Measurements from ENCODE around the gene IRAG1.
"Not testable (repeated sequence)": the region's sequence is repeated elsewhere in the genome, so short reads cannot be mapped to it uniquely, and the experiment has no call there.

IRAG1 gene

GRCh38 chr11:10680279-10680678 is 13.3 kb downstream of the IRAG1 start:
- not testable (repeated sequence) for H3K9ac ChIP-seq (ENCODE audit: low read depth in 1 of 2, low read length in 2 of 2); H3K9me3 ChIP-seq (ENCODE audit: control insufficient read depth in 2 of 2, low read length in 2 of 2); H3K36me3 ChIP-seq (ENCODE audit: control insufficient read depth in 2 of 2, insufficient read depth in 2 of 2, low read length in 2 of 2); H3K4me3 ChIP-seq (ENCODE audit: low read length in 2 of 2); H3K27ac ChIP-seq (ENCODE audit: low read depth in 2 of 2, low read length in 2 of 2); H3K27me3 ChIP-seq (ENCODE audit: control insufficient read depth in 2 of 2, insufficient read depth in 2 of 2, low read length in 2 of 2); H3K4me1 ChIP-seq (ENCODE audit: control insufficient read depth in 2 of 2, insufficient read depth in 2 of 2, low read length in 2 of 2)

- Histone ChIP-seq H3K9me3 (ENCODE audit: control insufficient read depth in 2 of 2, low read length in 2 of 2) (no peaks in the 10 kb centered on the region), H3K4me1 (ENCODE audit: control insufficient read depth in 2 of 2, insufficient read depth in 2 of 2, low read length in 2 of 2) (peaks cover 2 to 6% of the 10 kb centered on the region in 2 donors), H3K36me3 (ENCODE audit: control insufficient read depth in 2 of 2, insufficient read depth in 2 of 2, low read length in 2 of 2) (no peaks in the 10 kb centered on the region), H3K27me3 (ENCODE audit: control insufficient read depth in 2 of 2, insufficient read depth in 2 of 2, low read length in 2 of 2) (no peaks in the 10 kb centered on the region), H3K9ac (ENCODE audit: low read depth in 1 of 2, low read length in 2 of 2) (no peak overlapping the region), H3K27ac (ENCODE audit: low read depth in 2 of 2, low read length in 2 of 2) (no peak overlapping the region), H3K4me3 (ENCODE audit: low read length in 2 of 2) (no peak overlapping the region)
These were observed 13.9 kb downstream of the IRAG1 start for GRCh38 chr11:10679644-10680043.

- Histone ChIP-seq H3K4me3 (ENCODE audit: low read length in 2 of 2) (no peak overlapping the region), H3K9me3 (ENCODE audit: control insufficient read depth in 2 of 2, low read length in 2 of 2) (no peaks in the 10 kb centered on the region), H3K4me1 (ENCODE audit: control insufficient read depth in 2 of 2, insufficient read depth in 2 of 2, low read length in 2 of 2) (peaks cover 2 to 11% of the 10 kb centered on the region in 2 donors), H3K27ac (ENCODE audit: low read depth in 2 of 2, low read length in 2 of 2) (no peak overlapping the region), H3K9ac (ENCODE audit: low read depth in 1 of 2, low read length in 2 of 2) (no peak overlapping the region), H3K27me3 (ENCODE audit: control insufficient read depth in 2 of 2, insufficient read depth in 2 of 2, low read length in 2 of 2) (no peaks in the 10 kb centered on the region), H3K36me3 (ENCODE audit: control insufficient read depth in 2 of 2, insufficient read depth in 2 of 2, low read length in 2 of 2) (no peaks in the 10 kb centered on the region)
These were observed 15.5 kb downstream of the IRAG1 start for GRCh38 chr11:10678101-10678500.

- H3K27me3 ChIP-seq (ENCODE audit: control insufficient read depth in 2 of 2, insufficient read depth in 2 of 2, low read length in 2 of 2), result no peaks in the 10 kb centered on the region
These were observed 16.6 kb downstream of the IRAG1 start for GRCh38 chr11:10676919-10677318.

GRCh38 chr11:10674911-10675440 is 18.6 kb downstream of the IRAG1 start:
- Histone ChIP-seq H3K9ac (ENCODE audit: low read depth in 1 of 2, low read length in 2 of 2) (no peak overlapping the region), H3K4me1 (ENCODE audit: control insufficient read depth in 2 of 2, insufficient read depth in 2 of 2, low read length in 2 of 2) (peaks cover 2 to 15% of the 10 kb centered on the region in 2 donors), H3K27me3 (ENCODE audit: control insufficient read depth in 2 of 2, insufficient read depth in 2 of 2, low read length in 2 of 2) (no peaks in the 10 kb centered on the region), H3K27ac (ENCODE audit: low read depth in 2 of 2, low read length in 2 of 2) (peak overlapping the region; percentile 38 to 65), H3K9me3 (ENCODE audit: control insufficient read depth in 2 of 2, low read length in 2 of 2) (no peaks in the 10 kb centered on the region), H3K4me3 (ENCODE audit: low read length in 2 of 2) (no peak overlapping the region), H3K36me3 (ENCODE audit: control insufficient read depth in 2 of 2, insufficient read depth in 2 of 2, low read length in 2 of 2) (no peaks in the 10 kb centered on the region)

More at GRCh38 chr11:10676919-10677318, 16.6 kb downstream of the IRAG1 start:
- no peaks in the 10 kb centered on the region for H3K36me3 ChIP-seq (ENCODE audit: control insufficient read depth in 2 of 2, insufficient read depth in 2 of 2, low read length in 2 of 2)
- peaks cover 2 to 11% of the 10 kb centered on the region in 2 donors for H3K4me1 ChIP-seq (ENCODE audit: control insufficient read depth in 2 of 2, insufficient read depth in 2 of 2, low read length in 2 of 2)
- no peak overlapping the region for H3K4me3 ChIP-seq (ENCODE audit: low read length in 2 of 2)
- H3K9ac ChIP-seq (ENCODE audit: low read depth in 1 of 2, low read length in 2 of 2), result no peak overlapping the region
- no peaks in the 10 kb centered on the region for H3K9me3 ChIP-seq (ENCODE audit: control insufficient read depth in 2 of 2, low read length in 2 of 2)
- no peak overlapping the region for H3K27ac ChIP-seq (ENCODE audit: low read depth in 2 of 2, low read length in 2 of 2)

- Histone ChIP-seq H3K36me3 (ENCODE audit: control insufficient read depth in 2 of 2, insufficient read depth in 2 of 2, low read length in 2 of 2) (no peaks in the 10 kb centered on the region), H3K27me3 (ENCODE audit: control insufficient read depth in 2 of 2, insufficient read depth in 2 of 2, low read length in 2 of 2) (no peaks in the 10 kb centered on the region), H3K9ac (ENCODE audit: low read depth in 1 of 2, low read length in 2 of 2) (peak overlapping the region in 1 of 2 donors; percentile 12), H3K27ac (ENCODE audit: low read depth in 2 of 2, low read length in 2 of 2) (peak overlapping the region; percentile 38 to 65), H3K9me3 (ENCODE audit: control insufficient read depth in 2 of 2, low read length in 2 of 2) (no peaks in the 10 kb centered on the region), H3K4me3 (ENCODE audit: low read length in 2 of 2) (no peak overlapping the region), H3K4me1 (ENCODE audit: control insufficient read depth in 2 of 2, insufficient read depth in 2 of 2, low read length in 2 of 2) (peaks cover 2 to 20% of the 10 kb centered on the region in 2 donors)
These were observed 19.1 kb downstream of the IRAG1 start for GRCh38 chr11:10674440-10674855.

GRCh38 chr11:10673501-10674062 is 20.0 kb downstream of the IRAG1 start:
- Histone ChIP-seq H3K4me3 (ENCODE audit: low read length in 2 of 2) (no peak overlapping the region), H3K36me3 (ENCODE audit: control insufficient read depth in 2 of 2, insufficient read depth in 2 of 2, low read length in 2 of 2) (no peaks in the 10 kb centered on the region), H3K4me1 (ENCODE audit: control insufficient read depth in 2 of 2, insufficient read depth in 2 of 2, low read length in 2 of 2) (peaks cover 0 to 20% of the 10 kb centered on the region in 2 donors), H3K9ac (ENCODE audit: low read depth in 1 of 2, low read length in 2 of 2) (no peak overlapping the region), H3K27ac (ENCODE audit: low read depth in 2 of 2, low read length in 2 of 2) (no peak overlapping the region), H3K27me3 (ENCODE audit: control insufficient read depth in 2 of 2, insufficient read depth in 2 of 2, low read length in 2 of 2) (no peaks in the 10 kb centered on the region), H3K9me3 (ENCODE audit: control insufficient read depth in 2 of 2, low read length in 2 of 2) (no peaks in the 10 kb centered on the region)

GRCh38 chr11:10670099-10670498 is 23.5 kb downstream of the IRAG1 start:
- Histone ChIP-seq H3K36me3 (ENCODE audit: control insufficient read depth in 2 of 2, insufficient read depth in 2 of 2, low read length in 2 of 2) (no peaks in the 10 kb centered on the region), H3K27me3 (ENCODE audit: control insufficient read depth in 2 of 2, insufficient read depth in 2 of 2, low read length in 2 of 2) (no peaks in the 10 kb centered on the region), H3K9me3 (ENCODE audit: control insufficient read depth in 2 of 2, low read length in 2 of 2) (no peaks in the 10 kb centered on the region), H3K4me1 (ENCODE audit: control insufficient read depth in 2 of 2, insufficient read depth in 2 of 2, low read length in 2 of 2) (peaks cover 2 to 20% of the 10 kb centered on the region in 2 donors), H3K27ac (ENCODE audit: low read depth in 2 of 2, low read length in 2 of 2) (peak overlapping the region in 1 of 2 donors; percentile 5), H3K4me3 (ENCODE audit: low read length in 2 of 2) (no peak overlapping the region), H3K9ac (ENCODE audit: low read depth in 1 of 2, low read length in 2 of 2) (no peak overlapping the region)

- Histone ChIP-seq H3K27ac (ENCODE audit: low read depth in 2 of 2, low read length in 2 of 2) (peak overlapping the region in 1 of 2 donors; percentile 5), H3K27me3 (ENCODE audit: control insufficient read depth in 2 of 2, insufficient read depth in 2 of 2, low read length in 2 of 2) (no peaks in the 10 kb centered on the region), H3K9ac (ENCODE audit: low read depth in 1 of 2, low read length in 2 of 2) (no peak overlapping the region), H3K4me3 (ENCODE audit: low read length in 2 of 2) (no peak overlapping the region), H3K4me1 (ENCODE audit: control insufficient read depth in 2 of 2, insufficient read depth in 2 of 2, low read length in 2 of 2) (peaks cover 2 to 17% of the 10 kb centered on the region in 2 donors), H3K36me3 (ENCODE audit: control insufficient read depth in 2 of 2, insufficient read depth in 2 of 2, low read length in 2 of 2) (no peaks in the 10 kb centered on the region), H3K9me3 (ENCODE audit: control insufficient read depth in 2 of 2, low read length in 2 of 2) (no peaks in the 10 kb centered on the region)
These were observed 24.1 kb downstream of the IRAG1 start for GRCh38 chr11:10669258-10670033.

- H3K4me1 ChIP-seq (ENCODE audit: control insufficient read depth in 2 of 2, insufficient read depth in 2 of 2, low read length in 2 of 2), result peaks cover 2 to 12% of the 10 kb centered on the region in 2 donors
- no peak overlapping the region for H3K27ac ChIP-seq (ENCODE audit: low read depth in 2 of 2, low read length in 2 of 2)
These were observed 26.1 kb downstream of the IRAG1 start for GRCh38 chr11:10667521-10667885.

More at GRCh38 chr11:10667521-10667885, 26.1 kb downstream of the IRAG1 start:
- Histone ChIP-seq H3K9ac (ENCODE audit: low read depth in 1 of 2, low read length in 2 of 2) (no peak overlapping the region), H3K9me3 (ENCODE audit: control insufficient read depth in 2 of 2, low read length in 2 of 2) (no peaks in the 10 kb centered on the region), H3K36me3 (ENCODE audit: control insufficient read depth in 2 of 2, insufficient read depth in 2 of 2, low read length in 2 of 2) (no peaks in the 10 kb centered on the region), H3K4me3 (ENCODE audit: low read length in 2 of 2) (no peak overlapping the region), H3K27me3 (ENCODE audit: control insufficient read depth in 2 of 2, insufficient read depth in 2 of 2, low read length in 2 of 2) (no peaks in the 10 kb centered on the region)

All from mucosa of rectum (tissue), 2 donors.